AG04449 (cell line): ENCODE measurements around the gene RASGRF1.

Experiments
- CTCF ChIA-PET: fragments of 350-600 bp; formaldehyde crosslinking; extraction: SDS; loops from one replicate; lab custom pipeline; 2021; ENCODE audit warnings: antibody characterized with exemption; lab: Yijun Ruan, JAX
- POLR2A ChIA-PET: fragments of 400-600, 350-600 bp; formaldehyde crosslinking; extraction: SDS; loops from one replicate; lab custom pipeline; 2020; ENCODE audit warnings: antibody characterized with exemption, inconsistent platforms; lab: Yijun Ruan, JAX
- DNase-seq: peaks from one replicate; pipeline ENCODE4 v3.0.0-alpha.2; 2010; ENCODE audit warnings: low read depth, low spot score
- H3K4me3 ChIP-seq: 2 replicates; pipeline ENCODE4 v1.5.1; 2011; ENCODE audit warnings: low read depth, mild to moderate bottlenecking, control low read depth, low read length
- CTCF ChIP-seq: IDR thresholded peaks from one replicate; pipeline ENCODE4 v1.5.1; 2011; ENCODE audit warnings: mild to moderate bottlenecking, moderate library complexity, low read length, control low read depth, inconsistent platforms; ENCODE audit not compliant: insufficient read depth; ENCODE audit errors: missing control alignments

RASGRF1 gene

GRCh38 chr15:78985859-78986475 lies 104.6 kb downstream of the RASGRF1 start:
- ChIA-PET CTCF (interaction anchor here (1.4 kb wide), 1 partner anchor 347 kb away, joined by 3 read pairs; no protein-coding TSS in a partner anchor), POLR2A (no interaction called here)
- DNase-seq: no peak
- H3K4me3 ChIP-seq: no peak overlapping the region
- TF ChIP-seq CTCF: no peak

DNA sequence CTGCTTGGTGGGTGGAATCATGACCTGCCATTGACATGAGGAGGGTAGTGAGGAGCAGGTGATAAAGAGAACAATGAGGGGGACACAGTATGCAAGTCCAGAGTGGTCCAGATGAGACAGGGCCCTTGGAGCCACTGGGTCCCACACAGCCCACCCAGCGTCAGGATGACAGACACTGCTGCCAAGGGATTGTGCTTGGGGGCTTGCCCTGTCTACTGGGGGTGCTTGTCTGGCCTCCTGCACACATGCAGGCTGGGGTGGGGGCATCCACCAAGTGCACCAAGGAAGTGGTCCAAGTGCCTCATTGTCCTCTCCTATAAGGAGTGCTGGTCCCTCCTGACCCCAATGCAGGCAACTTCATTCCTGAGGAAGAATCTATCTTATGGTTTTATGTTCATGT lies 106.5 kb downstream of the RASGRF1 start:
- CTCF ChIA-PET: interaction anchor here (1.5 kb wide), 1 partner anchor 8 kb away, joined by 4 read pairs; no protein-coding TSS in a partner anchor
- H3K4me3 ChIP-seq: no peak overlapping the region
- POLR2A ChIA-PET: no interaction called here
- no peak for DNase-seq
- no peak for TF ChIP-seq CTCF

- ChIA-PET CTCF (no interaction called here), POLR2A (no interaction called here)
- DNase-seq: no peak
- H3K4me3 ChIP-seq: no peak overlapping the region
- no peak for TF ChIP-seq CTCF
Measured at GRCh38 chr15:78983146-78983918, 107.2 kb downstream of the RASGRF1 start.

DNA sequence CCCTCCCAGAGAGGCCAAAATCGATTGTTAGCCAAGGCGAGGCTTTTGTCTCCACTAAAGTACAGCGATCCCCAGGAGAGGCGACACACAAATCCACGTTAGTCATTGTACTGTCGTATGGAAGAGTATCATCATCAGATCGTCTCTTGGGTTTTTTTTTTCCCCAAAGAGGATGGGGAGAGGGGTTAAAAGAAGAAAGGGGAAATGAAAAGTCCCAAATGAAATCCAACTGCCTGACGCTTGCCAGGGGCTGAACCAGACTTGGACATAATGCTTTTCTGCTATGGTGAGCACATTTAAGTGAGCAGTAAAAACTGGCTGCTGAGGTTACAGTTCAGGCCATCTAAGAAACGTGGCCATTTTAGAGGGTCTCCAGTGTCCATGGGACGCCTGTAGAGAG lies 107.8 kb downstream of the RASGRF1 start:
- no peak for DNase-seq
- H3K4me3 ChIP-seq: no peak overlapping the region
- TF ChIP-seq CTCF: no peak
- POLR2A ChIA-PET: no interaction called here
- CTCF ChIA-PET: interaction anchor here (3.9 kb wide), 1 partner anchor 12 kb away, joined by 28 read pairs; no protein-coding TSS in a partner anchor

DNA sequence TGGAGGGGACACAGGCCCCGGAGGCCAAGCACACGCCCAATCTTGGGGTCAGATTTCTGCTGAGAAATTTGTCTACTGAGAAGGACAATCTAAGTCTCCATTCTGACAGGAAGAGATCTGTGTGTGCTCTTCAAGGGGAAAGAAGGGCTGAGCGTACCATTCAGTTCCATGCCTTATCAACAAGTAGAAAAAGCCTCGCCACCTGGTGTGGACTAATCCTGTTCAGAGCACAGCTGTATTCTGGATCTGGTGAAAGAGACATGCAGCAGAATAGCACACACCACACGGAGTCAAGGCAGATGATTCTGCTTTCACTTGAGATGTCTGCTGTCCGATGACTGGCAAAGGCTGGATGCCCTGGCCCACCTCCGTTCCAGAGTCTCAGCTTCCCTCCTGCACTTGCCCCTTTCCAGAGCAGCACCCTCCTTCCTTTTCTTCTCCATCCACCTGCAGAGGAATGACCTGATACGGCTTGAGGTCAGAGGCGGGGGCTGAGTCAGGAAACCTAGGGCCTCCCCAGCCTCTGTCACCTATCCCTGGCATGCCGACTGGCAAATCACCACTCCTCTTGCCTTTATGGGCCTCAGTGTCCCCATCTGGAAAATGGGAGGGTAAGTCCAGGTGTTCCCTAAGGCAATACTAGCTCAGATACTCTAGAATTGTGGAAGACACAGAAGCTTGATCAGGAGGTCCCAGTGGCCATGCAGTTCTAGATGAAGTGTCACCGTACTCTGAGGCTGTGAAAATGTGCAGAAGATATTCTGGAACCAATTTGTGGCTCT lies 108.9 kb downstream of the RASGRF1 start:
- DNase-seq: no peak
- H3K4me3 ChIP-seq: no peak overlapping the region
- CTCF ChIA-PET: interaction anchor here (1.0 to 3.9 kb wide), 6 partner anchors 10 to 202 kb away, joined by 3 to 28 read pairs (median 7); no protein-coding TSS in a partner anchor
- no peak for TF ChIP-seq CTCF
- POLR2A ChIA-PET: interaction anchor here (0.6 kb wide), 1 partner anchor 41 kb away, joined by 3 read pairs; no protein-coding TSS in a partner anchor
